ENCODE measurements around the gene GSTA3.
"Not testable (repeated sequence)": the region's sequence is repeated elsewhere in the genome, so short reads cannot be mapped to it uniquely, and the experiment has no call there.

The GSTA3 gene

DNA sequence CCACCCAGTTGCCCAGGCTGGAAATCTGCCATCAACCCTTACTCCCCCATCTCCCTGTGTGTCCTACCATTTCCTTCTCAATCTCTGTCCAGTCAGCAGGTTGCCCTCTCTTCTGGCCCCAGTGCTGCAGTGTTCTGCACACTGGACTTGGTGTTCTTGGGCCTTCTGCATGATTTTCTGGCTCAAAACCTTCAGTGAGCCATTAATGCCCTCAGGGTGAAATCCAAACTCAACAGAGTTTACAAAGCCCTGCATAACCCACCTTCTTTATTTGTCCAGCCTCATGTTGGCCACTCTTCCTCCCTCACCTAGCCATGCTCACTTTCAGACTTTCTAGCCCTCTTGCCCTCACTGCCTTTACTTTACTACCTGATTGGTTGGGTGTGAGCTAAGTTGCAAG, 5.0 kb upstream of the GSTA3 start:
- H3K4me1 Mint-ChIP-seq = no peaks in the 10 kb centered on the region
- H3K27me3 Mint-ChIP-seq (ENCODE audit: low read depth, poor library complexity) = peaks cover 7% of the 10 kb centered on the region
- H3K27ac Mint-ChIP-seq = no peak overlapping the region
- TF ChIP-seq, protein P1, sequence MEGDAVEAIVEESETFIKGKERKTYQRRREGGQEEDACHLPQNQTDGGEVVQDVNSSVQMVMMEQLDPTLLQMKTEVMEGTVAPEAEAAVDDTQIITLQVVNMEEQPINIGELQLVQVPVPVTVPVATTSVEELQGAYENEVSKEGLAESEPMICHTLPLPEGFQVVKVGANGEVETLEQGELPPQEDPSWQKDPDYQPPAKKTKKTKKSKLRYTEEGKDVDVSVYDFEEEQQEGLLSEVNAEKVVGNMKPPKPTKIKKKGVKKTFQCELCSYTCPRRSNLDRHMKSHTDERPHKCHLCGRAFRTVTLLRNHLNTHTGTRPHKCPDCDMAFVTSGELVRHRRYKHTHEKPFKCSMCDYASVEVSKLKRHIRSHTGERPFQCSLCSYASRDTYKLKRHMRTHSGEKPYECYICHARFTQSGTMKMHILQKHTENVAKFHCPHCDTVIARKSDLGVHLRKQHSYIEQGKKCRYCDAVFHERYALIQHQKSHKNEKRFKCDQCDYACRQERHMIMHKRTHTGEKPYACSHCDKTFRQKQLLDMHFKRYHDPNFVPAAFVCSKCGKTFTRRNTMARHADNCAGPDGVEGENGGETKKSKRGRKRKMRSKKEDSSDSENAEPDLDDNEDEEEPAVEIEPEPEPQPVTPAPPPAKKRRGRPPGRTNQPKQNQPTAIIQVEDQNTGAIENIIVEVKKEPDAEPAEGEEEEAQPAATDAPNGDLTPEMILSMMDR (IDR thresholded peaks at IDR 0.05) = no peak
- no peak overlapping the region for H3K4me3 Mint-ChIP-seq
- H3K9me3 Mint-ChIP-seq = peaks cover 8% of the 10 kb centered on the region
- DNase-seq = no peak
- H3K36me3 Mint-ChIP-seq (ENCODE audit: low read depth) = no peaks in the 10 kb centered on the region

DNA sequence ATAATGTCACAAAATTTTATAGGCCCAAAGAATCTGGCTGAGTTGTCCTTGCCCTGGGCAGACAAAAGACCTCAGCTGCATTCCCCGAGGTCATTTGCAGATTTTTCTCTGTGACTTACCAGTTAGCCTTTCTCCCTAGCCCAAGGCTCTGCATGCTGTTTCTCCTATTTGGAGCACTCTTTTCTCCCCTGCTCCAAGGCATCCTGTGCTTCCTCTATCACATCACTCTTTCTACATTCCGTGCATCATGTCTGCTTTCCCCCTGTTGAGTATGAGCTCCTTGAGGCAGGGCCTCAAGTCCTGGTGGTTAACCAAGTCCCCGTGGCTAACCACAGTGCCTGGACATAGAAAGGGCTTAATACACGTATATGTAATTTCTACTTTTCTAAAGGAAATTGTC, 593 bp upstream of the GSTA3 start:
- Mint-ChIP-seq H3K27me3 (ENCODE audit: low read depth, poor library complexity) (peaks cover 4% of the 10 kb centered on the region), H3K9me3 (peaks cover 9% of the 10 kb centered on the region), H3K36me3 (ENCODE audit: low read depth) (no peaks in the 10 kb centered on the region), H3K27ac (no peak overlapping the region), H3K4me3 (no peak overlapping the region), H3K4me1 (no peaks in the 10 kb centered on the region)
- TF ChIP-seq, protein P1 (IDR thresholded peaks at IDR 0.05) = no peak
- DNase-seq = no peak

DNA sequence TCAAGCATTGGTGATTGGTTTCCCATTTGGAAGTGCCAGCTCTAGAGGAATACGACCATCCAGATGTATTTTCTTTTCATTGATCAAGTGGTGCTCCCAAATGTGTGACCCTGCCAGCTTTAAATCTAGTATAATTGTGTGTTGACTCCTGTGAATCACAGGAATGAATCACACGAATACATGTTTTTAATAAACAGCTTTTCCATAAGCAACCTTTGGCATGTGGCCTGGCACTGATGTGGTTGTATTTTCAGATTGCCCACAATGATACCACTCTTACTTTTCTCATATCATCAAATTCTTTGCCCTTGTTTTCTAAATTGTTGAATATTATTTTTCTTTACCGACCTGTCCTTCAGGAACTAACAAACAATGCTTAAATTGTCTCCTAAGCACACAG, 367 bp downstream of the GSTA3 start:
- DNase-seq = no peak
- Mint-ChIP-seq H3K36me3 (ENCODE audit: low read depth) (no peaks in the 10 kb centered on the region), H3K9me3 (peaks cover 5% of the 10 kb centered on the region), H3K27me3 (ENCODE audit: low read depth, poor library complexity) (peaks cover 4% of the 10 kb centered on the region), H3K4me3 (no peak overlapping the region), H3K4me1 (no peaks in the 10 kb centered on the region), H3K27ac (no peak overlapping the region)
- TF ChIP-seq, protein P1 (IDR thresholded peaks at IDR 0.05) = no peak

DNA sequence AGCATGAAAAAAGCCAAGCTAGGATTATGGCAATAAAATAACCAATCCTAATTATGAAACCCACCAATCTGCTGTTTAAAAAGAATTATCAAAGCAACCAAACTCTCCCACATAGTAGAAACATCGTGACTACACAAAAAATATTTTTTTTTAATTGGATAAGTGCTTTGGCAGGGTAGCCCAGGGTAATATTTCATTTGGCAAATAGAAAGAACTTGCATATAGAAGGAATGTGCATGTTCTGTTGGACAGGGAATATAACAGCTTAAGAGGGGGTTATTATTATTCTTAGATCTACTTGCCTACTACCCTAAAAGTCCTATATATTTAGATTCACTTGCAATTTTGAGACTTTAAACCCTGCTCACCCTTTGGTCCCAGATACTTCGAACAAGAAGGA, 972 bp downstream of the GSTA3 start:
- DNase-seq = no peak
- Mint-ChIP-seq H3K27ac (no peak overlapping the region), H3K36me3 (ENCODE audit: low read depth) (no peaks in the 10 kb centered on the region), H3K27me3 (ENCODE audit: low read depth, poor library complexity) (peaks cover 3% of the 10 kb centered on the region), H3K4me1 (no peaks in the 10 kb centered on the region), H3K9me3 (peaks cover 5% of the 10 kb centered on the region), H3K4me3 (no peak overlapping the region)
- TF ChIP-seq, protein P1 (IDR thresholded peaks at IDR 0.05) = no peak

DNA sequence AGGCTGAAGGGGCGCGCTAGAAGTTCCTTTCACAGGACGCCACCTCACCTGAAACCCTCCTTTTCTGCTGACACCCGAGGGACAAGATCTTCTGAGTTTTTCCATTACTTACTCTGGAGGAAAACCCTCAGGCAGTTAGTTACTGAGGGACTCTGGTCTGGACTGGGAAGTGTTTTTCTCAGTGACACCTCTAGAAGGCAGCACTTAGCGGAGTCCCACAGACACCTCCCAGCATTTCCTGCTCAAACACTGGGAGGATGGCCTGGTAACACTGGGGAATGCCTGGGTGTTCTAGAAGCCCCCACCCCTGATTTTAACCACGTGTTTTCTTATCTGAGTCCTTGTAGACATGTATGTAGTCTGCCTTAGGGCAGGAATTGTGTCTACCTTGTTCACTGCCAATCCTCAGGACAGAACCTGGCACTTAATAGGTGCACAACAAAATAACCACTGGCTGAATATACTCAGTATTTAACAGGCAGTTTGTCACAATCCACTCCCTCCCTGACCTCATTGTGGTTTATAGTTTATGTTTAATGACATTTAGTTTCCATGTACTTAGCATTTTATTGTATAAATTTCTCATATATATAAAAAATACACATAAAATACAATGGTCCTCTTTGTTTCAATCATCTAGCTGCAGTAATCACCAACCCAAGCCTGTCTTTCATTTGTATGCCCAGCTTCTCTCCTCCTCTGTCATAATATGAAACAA, 4.8 kb downstream of the GSTA3 start:
- H3K9me3 Mint-ChIP-seq = peaks cover 5% of the 10 kb centered on the region
- H3K27me3 Mint-ChIP-seq (ENCODE audit: low read depth, poor library complexity) = no peaks in the 10 kb centered on the region
- H3K27ac Mint-ChIP-seq = no peak overlapping the region
- TF ChIP-seq, protein P1 (IDR thresholded peaks at IDR 0.05) = no peak
- no peaks in the 10 kb centered on the region for H3K4me1 Mint-ChIP-seq
- no peak for DNase-seq
- H3K4me3 Mint-ChIP-seq = no peak overlapping the region
- no peaks in the 10 kb centered on the region for H3K36me3 Mint-ChIP-seq (ENCODE audit: low read depth)

DNA sequence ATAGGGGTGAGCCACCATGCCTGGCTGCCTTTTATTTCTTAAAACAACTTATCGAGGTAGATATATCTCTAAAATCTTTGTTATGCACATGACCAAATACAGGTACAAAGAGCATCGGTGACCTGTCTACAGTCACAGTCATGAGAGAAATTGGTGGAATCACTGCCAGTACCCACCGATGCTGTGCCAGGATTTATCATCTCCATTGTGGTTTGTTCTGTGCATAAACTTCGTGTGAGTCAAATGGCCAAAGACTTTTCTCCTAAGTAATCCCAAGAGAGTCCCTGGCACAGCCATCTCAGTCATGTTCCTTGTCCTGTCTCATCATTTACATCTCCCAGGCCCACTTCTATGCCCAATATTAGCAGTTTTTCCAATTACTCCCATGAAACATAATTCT, 9.0 kb downstream of the GSTA3 start:
- Mint-ChIP-seq H3K36me3 (ENCODE audit: low read depth) (peaks cover 4% of the 10 kb centered on the region), H3K27me3 (ENCODE audit: low read depth, poor library complexity) (peaks cover 8% of the 10 kb centered on the region), H3K4me1 (peaks cover 2% of the 10 kb centered on the region), H3K27ac (no peak overlapping the region), H3K4me3 (no peak overlapping the region), H3K9me3 (peaks cover 21% of the 10 kb centered on the region)
- TF ChIP-seq, protein P1 (IDR thresholded peaks at IDR 0.05) = no peak
- no peak for DNase-seq

DNA sequence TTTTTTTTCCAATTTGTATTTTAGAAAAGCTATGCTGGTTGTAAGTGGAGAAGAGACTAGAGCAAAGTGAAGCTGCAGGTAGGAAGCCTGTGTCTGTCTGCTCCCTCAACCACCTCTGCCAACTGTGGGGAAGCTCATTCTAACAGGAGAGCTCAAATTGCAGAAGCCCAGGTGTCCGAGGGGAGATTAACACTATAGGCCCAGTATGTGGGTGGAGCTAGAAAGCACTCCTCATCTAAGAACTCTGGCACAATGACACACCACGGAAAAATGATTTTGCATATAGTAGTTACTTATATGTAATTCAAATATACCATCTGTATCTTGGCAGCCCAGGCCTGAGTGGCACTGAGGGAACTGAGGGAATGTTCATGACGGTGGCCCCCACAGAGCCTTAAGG, 13.7 kb downstream of the GSTA3 start:
- Mint-ChIP-seq H3K9me3 (peaks cover 21% of the 10 kb centered on the region), H3K27me3 (ENCODE audit: low read depth, poor library complexity) (peaks cover 15% of the 10 kb centered on the region)
- H3K4me1 Mint-ChIP-seq; H3K27ac Mint-ChIP-seq; H3K4me3 Mint-ChIP-seq; H3K36me3 Mint-ChIP-seq (ENCODE audit: low read depth); DNase-seq: not testable (repeated sequence)

Measured in nephron progenitor cell (in vitro differentiated cells).